ENCODE data around the gene RELL1.

The RELL1 gene

GRCh38 chr4:37648084-37648817 lies 37.9 kb downstream of the RELL1 start:
- H3K4me3 ChIP-seq (ENCODE audit: low read length) = no peak overlapping the region
- no peak for TF ChIP-seq ZNF274 (IDR thresholded peaks at IDR 0.05; ENCODE audit: low read depth, low read length)

GRCh38 chr4:37646247-37646646 lies 39.9 kb downstream of the RELL1 start:
- no peak overlapping the region for H3K4me3 ChIP-seq (ENCODE audit: low read length)
- no peak for TF ChIP-seq ZNF274 (IDR thresholded peaks at IDR 0.05; ENCODE audit: low read depth, low read length)

GRCh38 chr4:37645736-37646135 lies 40.4 kb downstream of the RELL1 start:
- H3K4me3 ChIP-seq (ENCODE audit: low read length) = no peak overlapping the region
- TF ChIP-seq ZNF274 (IDR thresholded peaks at IDR 0.05; ENCODE audit: low read depth, low read length) = no peak

GRCh38 chr4:37644962-37645361 lies 41.2 kb downstream of the RELL1 start:
- no peak overlapping the region for H3K4me3 ChIP-seq (ENCODE audit: low read length)
- no peak for TF ChIP-seq ZNF274 (IDR thresholded peaks at IDR 0.05; ENCODE audit: low read depth, low read length)

GRCh38 chr4:37641886-37642849 lies 44.0 kb downstream of the RELL1 start:
- no peak for TF ChIP-seq ZNF274 (IDR thresholded peaks at IDR 0.05; ENCODE audit: low read depth, low read length)
- H3K4me3 ChIP-seq (ENCODE audit: low read length) = no peak overlapping the region

GRCh38 chr4:37641352-37641751 lies 44.8 kb downstream of the RELL1 start:
- TF ChIP-seq ZNF274 (IDR thresholded peaks at IDR 0.05; ENCODE audit: low read depth, low read length) = no peak
- H3K4me3 ChIP-seq (ENCODE audit: low read length) = no peak overlapping the region

- no peak overlapping the region for H3K4me3 ChIP-seq (ENCODE audit: low read length)
- TF ChIP-seq ZNF274 (IDR thresholded peaks at IDR 0.05; ENCODE audit: low read depth, low read length) = no peak
These were observed 46.5 kb downstream of the RELL1 start for GRCh38 chr4:37639551-37640285.

- H3K4me3 ChIP-seq (ENCODE audit: low read length) = no peak overlapping the region
- no peak for TF ChIP-seq ZNF274 (IDR thresholded peaks at IDR 0.05; ENCODE audit: low read depth, low read length)
These were observed 51.0 kb downstream of the RELL1 start for GRCh38 chr4:37635155-37635554.

GRCh38 chr4:37634180-37634579 lies 52.0 kb downstream of the RELL1 start:
- no peak for TF ChIP-seq ZNF274 (IDR thresholded peaks at IDR 0.05; ENCODE audit: low read depth, low read length)
- no peak overlapping the region for H3K4me3 ChIP-seq (ENCODE audit: low read length)

- no peak for TF ChIP-seq ZNF274 (IDR thresholded peaks at IDR 0.05; ENCODE audit: low read depth, low read length)
- no peak overlapping the region for H3K4me3 ChIP-seq (ENCODE audit: low read length)
These were observed 53.3 kb downstream of the RELL1 start for GRCh38 chr4:37632836-37633235.

GRCh38 chr4:37631551-37631950 lies 54.6 kb downstream of the RELL1 start:
- no peak overlapping the region for H3K4me3 ChIP-seq (ENCODE audit: low read length)
- TF ChIP-seq ZNF274 (IDR thresholded peaks at IDR 0.05; ENCODE audit: low read depth, low read length) = no peak

GRCh38 chr4:37629713-37630112 lies 56.5 kb downstream of the RELL1 start:
- TF ChIP-seq ZNF274 (IDR thresholded peaks at IDR 0.05; ENCODE audit: low read depth, low read length) = no peak
- H3K4me3 ChIP-seq (ENCODE audit: low read length) = no peak overlapping the region

- TF ChIP-seq ZNF274 (IDR thresholded peaks at IDR 0.05; ENCODE audit: low read depth, low read length) = no peak
- no peak overlapping the region for H3K4me3 ChIP-seq (ENCODE audit: low read length)
These were observed 57.1 kb downstream of the RELL1 start for GRCh38 chr4:37628977-37629609.

- TF ChIP-seq ZNF274 (IDR thresholded peaks at IDR 0.05; ENCODE audit: low read depth, low read length) = no peak
- no peak overlapping the region for H3K4me3 ChIP-seq (ENCODE audit: low read length)
These were observed 58.9 kb downstream of the RELL1 start for GRCh38 chr4:37627263-37627662.
